ENCODE results near the gene DHTKD1.
"Not testable (repeated sequence)": the region's sequence is repeated elsewhere in the genome, so short reads cannot be mapped to it uniquely, and the experiment has no call there.

Gene DHTKD1

GRCh38 chr10:12063483-12063818 lies 5.3 kb upstream of the DHTKD1 start:
- no peak for DNase-seq

GRCh38 chr10:12067336-12067735 lies 1.4 kb upstream of the DHTKD1 start:
- no peak for DNase-seq

- DNase-seq: not testable (repeated sequence)
Measured at GRCh38 chr10:12071441-12071840, 2.7 kb downstream of the DHTKD1 start.

GRCh38 chr10:12073526-12073925 lies 4.8 kb downstream of the DHTKD1 start:
- no peak for DNase-seq

GRCh38 chr10:12077580-12078180 lies 8.9 kb downstream of the DHTKD1 start:
- no peak for DNase-seq

GRCh38 chr10:12081470-12081869 lies 12.7 kb downstream of the DHTKD1 start:
- no peak for DNase-seq

GRCh38 chr10:12081879-12082557 lies 13.3 kb downstream of the DHTKD1 start:
- no peak for DNase-seq

GRCh38 chr10:12088919-12089318 lies 20.2 kb downstream of the DHTKD1 start:
- DNase-seq: no peak

- no peak for DNase-seq
Measured at GRCh38 chr10:12091421-12091820, 22.7 kb downstream of the DHTKD1 start.

- DNase-seq: not testable (repeated sequence)
Measured at GRCh38 chr10:12097361-12097760, 28.6 kb downstream of the DHTKD1 start.

- no peak for DNase-seq
Measured at GRCh38 chr10:12097791-12098190, 29.0 kb downstream of the DHTKD1 start.

GRCh38 chr10:12098966-12099365 lies 30.2 kb downstream of the DHTKD1 start:
- no peak for DNase-seq

GRCh38 chr10:12103802-12104201 lies 35.0 kb downstream of the DHTKD1 start:
- DNase-seq: no peak

GRCh38 chr10:12107781-12108180 lies 39.0 kb downstream of the DHTKD1 start:
- DNase-seq: no peak

- no peak for DNase-seq
Measured at GRCh38 chr10:12109286-12109685, 40.5 kb downstream of the DHTKD1 start.

- no peak for DNase-seq
Measured at GRCh38 chr10:12111528-12111927, 42.8 kb downstream of the DHTKD1 start.

- no peak for DNase-seq
Measured at GRCh38 chr10:12113627-12114026, 44.9 kb downstream of the DHTKD1 start.

- DNase-seq: no peak
Measured at GRCh38 chr10:12121673-12122072, 52.9 kb downstream of the DHTKD1 start.

GRCh38 chr10:12129222-12130111 lies 60.7 kb downstream of the DHTKD1 start, which contains the start of gene SEC61A2:
Gene SEC61A2 (plus strand): TSS chr10:12129677. CDS start chr10:12129788, 111 bp downstream.
- peak; percentile 93 for DNase-seq

- DNase-seq: no peak
Measured at GRCh38 chr10:12130237-12130872, 61.6 kb downstream of the DHTKD1 start.

GRCh38 chr10:12135631-12136030 lies 66.9 kb downstream of the DHTKD1 start:
- no peak for DNase-seq

- no peak for DNase-seq
Measured at GRCh38 chr10:12140038-12140437, 71.3 kb downstream of the DHTKD1 start.

GRCh38 chr10:12144538-12144937 lies 75.8 kb downstream of the DHTKD1 start:
- no peak for DNase-seq
